ENCODE measurements around the gene SAFB2.

SAFB2 gene

DNA sequence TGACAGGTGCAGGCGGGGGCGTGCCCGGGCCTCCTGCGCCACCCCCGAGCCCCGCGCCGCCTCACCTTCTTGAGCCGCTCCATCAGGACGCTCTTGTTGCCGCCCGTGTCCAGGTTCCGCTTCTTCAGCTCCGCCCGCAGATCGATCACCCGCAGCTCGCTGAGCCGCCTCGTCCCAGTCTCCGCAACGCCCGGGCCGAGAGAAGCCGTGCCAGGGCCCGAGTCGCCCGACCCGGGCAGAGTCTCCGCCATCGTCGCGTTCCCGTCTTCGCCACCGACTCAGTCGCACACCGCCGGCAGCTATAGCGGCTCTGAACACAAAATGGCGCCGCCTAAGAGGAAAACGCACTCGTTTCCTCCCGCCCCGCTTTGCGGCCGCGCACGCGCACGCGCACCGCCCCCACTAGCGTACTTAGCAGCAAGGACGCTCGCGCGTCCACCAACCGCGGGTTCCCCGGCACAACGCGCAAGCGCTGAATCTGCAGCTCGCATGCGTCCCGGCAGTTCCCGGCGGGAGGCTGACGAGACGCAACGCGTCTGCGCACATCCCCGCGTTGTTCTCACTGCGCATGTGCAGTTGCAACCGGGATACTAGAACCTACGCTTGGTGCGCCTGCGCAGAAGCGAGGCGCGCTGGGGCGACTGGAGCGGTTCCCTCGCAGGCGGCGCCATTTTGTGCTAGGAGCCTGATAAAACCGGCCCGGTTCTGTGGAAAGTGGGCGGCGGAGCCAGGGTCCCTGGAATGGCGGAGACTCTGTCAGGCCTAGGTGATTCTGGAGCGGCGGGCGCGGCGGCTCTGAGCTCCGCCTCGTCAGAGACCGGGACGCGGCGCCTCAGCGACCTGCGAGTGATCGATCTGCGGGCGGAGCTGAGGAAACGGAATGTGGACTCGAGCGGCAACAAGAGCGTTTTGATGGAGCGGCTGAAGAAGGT, at the start of gene SAFB2, which contains the start of gene SAFB:
Gene SAFB2 (minus strand): TSS at position 312 of the 932 bp plus-strand sequence. CDS start 61 bp downstream, at position 251.
Gene SAFB (plus strand): TSS at position 619 of the 932 bp plus-strand sequence. CDS start 123 bp downstream, at position 742.
- peak; percentile 99 for DNase-seq

DNA sequence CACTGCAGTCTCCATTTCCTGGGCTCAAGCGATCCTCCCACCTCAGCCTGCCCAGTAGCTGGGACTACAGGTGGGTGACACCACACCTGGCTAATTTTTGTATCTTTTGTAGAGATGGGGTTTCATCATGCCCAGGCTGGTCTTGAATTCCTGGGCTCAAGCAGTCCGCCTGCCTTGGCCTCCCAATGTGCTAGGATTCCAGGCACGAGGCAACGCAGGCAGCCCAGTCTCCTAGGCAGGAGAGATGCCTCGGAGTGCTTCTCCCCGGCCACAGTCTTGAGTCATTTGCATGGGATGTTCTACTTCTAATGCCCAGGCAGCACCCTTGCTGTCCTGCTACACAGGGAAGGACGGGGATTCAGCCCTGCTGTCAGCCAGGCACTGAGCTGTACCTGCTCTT, 49.0 kb upstream of the SAFB2 start:
- DNase-seq, result no peak

DNA sequence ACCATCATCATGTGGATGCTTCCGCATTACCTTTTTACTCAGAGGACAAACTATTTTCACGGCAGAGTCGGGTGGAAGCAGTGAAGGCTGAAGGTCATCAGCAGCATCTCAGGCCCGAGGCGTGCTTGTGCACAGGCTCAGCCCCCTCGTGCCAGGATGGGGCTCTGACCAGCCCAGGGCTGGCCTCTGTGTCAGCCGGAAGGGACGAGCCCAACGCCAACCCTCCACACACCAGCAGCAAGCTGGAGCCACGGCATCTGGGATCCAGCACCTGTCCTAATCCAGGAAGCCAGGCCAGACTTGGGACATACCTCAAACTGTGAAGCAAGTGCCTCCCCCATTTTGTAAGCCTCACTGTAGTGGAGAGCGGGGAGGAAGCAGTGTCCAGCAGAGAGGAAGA, 46.6 kb upstream of the SAFB2 start:
- DNase-seq, result no peak

DNA sequence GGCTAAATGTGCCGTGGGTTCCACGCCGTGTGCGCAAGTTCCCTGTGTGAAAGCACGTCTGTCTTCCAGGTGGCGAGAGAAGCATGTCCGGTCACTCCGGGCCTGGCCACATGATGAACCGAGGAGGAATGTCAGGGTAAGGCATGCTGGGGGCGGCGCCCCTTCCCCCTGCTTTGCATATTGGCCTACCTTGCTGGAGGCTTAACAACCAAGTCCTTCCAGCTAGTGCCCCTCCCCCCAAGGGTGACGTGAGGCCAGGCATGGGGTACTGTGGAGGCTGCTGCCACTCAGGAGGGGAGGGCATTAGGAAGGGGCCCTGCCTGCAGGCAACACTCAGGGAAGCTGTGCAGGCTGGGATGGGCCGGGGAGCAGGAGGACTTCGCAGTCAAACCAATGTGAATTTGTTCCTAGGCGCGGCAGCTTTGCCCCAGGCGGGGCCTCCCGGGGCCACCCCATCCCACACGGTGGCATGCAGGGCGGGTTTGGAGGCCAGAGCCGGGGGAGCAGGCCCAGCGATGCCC, 45.2 kb upstream of the SAFB2 start:
- no peak for DNase-seq

DNA sequence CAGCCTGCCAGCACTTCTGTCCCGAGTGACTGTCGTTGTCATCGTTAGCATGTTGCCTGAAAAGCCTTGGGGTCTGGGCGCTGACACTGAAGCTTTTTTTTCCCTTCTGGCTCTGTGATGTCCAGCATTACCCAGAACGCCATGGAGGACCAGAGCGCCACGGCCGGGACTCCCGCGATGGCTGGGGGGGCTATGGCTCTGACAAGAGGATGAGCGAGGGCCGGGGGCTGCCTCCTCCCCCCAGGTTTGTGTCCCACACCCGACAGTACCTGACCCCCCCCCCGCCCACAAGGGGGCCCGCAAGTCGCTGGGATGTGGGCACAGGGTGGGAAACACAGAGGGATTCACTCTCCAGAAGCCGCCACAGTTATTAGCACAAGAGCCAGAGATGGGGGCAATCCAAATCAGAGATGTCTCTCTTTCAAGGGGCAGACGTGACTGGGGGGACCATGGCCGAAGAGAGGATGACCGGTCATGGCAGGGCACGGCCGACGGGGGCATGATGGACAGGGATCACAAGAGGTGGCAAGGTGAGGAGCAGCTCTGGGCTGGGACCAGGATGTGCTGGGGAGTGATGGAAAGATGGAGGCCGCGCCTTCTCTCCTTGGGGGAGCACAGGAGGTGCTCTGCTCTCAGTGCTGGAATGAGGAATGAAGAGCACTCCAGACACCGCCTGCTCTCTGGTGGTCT, 44.5 kb upstream of the SAFB2 start:
- DNase-seq, result no peak

DNA sequence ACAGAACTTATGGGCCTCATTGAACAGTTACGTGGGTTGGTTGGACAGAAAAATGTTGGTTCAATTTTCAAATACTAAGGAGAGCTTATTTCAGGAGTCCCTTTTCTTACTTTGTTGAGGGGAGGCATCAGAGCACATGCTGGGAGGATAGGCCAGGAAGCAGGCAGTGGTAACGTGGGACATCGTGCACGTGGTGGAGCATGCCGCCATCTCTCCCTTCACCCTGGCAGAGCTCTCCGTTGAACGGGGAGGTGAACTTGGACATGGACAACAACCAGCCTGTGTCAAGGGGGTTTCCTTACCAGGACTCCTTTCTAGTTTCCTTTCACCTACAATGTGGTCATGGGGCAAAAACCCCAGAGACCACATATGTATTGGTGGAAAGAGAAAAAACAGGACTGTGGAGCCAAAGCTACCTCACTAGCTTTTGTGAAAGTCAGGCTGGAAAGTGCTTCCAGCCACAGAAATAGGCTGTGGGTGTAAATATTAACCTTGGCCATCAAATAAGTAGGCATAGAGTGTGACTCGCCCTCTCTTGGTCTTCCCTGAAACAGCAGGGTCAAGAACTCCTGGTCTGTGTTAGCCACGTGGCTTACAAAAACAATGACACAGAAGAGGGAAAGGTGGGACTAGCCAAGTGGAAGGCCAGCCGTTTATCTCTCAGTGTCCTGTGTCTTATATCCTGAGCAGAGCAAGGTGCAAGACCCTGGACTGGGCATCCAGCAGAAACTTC, 43.4 kb upstream of the SAFB2 start:
- DNase-seq, result no peak

DNA sequence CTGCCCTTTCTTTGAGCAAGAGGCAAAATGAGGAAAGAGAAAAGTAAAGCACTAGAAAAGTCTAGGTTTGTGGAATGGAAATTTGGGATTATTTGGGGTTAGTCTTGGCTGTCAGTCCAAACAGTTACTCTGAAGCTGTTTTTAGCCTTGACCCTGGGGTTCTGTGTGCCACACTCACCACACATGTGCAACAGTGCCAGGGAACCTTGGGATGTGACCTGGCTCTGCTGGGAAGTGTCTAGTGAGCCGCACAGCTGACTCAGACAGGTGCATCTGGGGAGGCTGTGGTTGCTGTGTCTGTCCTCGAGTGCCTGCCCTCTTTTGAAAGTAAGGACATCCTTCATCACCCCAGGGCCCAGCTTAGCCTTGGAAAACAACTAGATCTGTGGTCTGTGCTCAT, 41.9 kb upstream of the SAFB2 start:
- DNase-seq, result no peak

DNA sequence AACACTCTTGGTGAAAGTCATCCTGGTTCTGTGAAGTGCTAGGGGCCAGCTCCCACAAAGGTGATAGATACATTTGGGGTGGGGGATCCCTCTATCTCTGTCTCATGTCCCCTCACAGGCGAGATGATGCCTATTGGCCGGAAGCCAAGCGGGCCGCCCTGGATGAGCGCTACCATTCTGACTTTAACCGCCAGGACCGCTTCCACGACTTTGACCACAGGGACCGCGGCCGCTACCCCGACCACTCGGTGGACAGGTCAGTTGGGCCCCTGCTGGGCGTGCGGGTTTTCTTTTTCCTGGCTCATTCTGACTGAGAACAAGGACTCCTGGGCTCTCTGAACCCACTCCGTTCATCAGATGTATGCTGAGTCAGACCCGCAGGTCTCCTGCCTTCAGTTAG, 41.3 kb upstream of the SAFB2 start:
- no peak for DNase-seq

DNA sequence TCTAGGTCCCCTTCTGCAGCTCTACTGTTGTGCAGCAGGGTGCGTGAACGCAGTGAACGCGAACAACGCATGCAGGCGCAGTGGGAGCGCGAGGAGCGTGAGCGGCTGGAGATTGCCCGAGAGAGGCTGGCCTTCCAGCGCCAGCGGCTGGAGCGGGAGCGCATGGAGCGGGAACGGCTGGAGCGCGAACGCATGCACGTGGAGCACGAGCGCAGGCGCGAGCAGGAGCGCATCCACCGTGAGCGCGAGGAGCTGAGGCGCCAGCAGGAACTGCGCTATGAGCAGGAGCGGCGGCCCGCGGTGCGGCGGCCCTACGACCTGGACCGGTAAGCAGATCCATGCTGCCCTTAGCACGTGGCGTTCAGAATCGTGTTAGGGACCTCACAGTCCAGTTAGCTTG, 38.9 kb upstream of the SAFB2 start:
- no peak for DNase-seq

DNA sequence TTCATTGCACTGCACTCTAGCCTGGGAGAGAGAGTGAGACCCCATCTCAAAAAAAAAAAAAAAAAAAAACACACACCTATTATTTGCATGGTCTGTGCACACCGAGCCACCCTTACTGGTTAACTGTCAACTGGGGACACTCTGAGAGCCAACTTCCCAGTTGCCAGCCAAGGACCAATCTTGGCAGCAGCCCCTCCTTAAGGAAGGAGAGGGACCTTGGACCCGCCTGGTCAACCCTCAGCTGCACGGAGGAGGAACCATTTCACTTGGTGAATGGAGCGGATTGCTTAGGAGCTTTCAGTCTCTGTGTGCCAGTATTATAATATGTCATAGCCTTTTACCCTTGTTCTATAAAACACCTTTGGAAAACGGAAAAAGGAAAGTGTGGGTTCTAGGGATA, 32.8 kb upstream of the SAFB2 start:
- DNase-seq, result no peak

DNA sequence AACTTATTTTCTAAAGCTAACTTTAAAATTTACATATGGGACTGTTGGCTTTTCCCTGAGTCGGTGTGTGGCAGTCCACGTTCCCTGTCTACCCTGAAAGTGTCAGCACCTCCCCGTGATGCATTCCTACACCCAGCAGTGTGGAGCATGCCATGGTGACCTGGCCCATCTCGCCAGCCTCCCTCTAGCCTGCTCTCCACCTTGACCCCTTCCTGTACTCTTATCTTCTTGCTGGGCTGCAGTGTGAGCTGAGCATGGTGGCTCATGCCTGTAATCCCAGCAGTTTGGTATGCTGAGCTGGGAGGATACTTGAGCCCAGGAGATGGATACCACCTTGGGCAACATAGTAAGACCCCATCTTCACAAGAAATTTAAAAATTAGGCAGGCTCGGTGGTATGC, 32.4 kb upstream of the SAFB2 start:
- no peak for DNase-seq

DNA sequence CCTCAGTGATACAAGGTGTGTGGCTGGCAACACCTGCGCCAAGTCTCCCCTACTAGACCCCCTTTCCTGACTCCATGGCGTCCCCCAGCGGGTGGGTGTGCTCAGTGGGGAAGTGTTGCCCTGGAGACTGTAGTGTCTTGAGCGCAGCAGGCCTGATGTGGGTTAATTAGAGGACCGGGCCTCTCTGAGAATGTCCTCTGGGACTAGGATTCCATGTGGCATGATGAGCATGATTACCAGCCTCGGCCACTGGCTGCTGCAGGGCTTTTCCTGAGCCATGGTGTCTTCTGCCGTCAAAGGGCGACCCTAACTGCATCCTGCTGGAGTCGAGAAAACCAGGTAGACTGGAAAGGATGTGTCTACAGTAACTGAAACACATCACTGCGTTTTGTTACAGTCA, 29.7 kb upstream of the SAFB2 start:
- no peak for DNase-seq

DNA sequence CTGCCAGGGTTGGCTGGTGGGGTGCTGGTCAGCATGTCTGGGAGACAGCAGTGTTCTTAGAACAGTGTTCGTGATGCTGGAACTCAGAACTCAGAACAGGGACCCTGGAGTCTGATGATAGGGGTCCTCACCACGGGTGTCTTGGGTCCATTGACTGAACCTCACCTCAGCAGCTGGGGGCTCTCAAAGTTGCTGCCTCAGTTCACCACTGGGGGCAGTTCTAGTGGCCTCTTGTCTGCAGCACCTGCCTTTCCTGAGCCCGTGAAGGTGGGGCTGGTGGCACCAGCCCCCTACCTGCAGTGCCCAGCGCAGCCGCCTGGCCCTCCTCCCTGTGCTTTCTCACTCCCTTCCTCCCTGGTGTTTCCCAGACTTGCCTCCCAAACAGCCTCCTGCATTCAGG, 28.8 kb upstream of the SAFB2 start:
- no peak for DNase-seq

DNA sequence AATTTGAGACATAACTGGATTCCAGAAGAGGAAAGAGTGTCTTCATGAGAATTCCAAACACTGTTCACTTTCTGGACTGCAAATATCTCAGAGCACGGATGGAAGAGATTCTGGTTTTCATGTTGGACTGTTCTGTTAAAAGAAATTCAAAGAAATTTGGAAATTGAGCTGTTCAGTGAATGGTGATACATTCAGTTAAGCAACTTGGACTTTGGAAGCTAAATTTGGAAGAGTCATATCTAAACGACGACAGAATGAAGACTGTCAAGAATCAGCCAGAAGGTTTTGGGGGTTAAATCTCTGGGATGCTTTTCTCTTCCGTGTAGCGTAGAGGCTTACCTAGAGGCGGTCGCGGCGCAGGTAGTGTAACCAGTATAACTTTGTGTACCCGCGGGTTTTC, 25.9 kb upstream of the SAFB2 start:
- DNase-seq, result no peak

DNA sequence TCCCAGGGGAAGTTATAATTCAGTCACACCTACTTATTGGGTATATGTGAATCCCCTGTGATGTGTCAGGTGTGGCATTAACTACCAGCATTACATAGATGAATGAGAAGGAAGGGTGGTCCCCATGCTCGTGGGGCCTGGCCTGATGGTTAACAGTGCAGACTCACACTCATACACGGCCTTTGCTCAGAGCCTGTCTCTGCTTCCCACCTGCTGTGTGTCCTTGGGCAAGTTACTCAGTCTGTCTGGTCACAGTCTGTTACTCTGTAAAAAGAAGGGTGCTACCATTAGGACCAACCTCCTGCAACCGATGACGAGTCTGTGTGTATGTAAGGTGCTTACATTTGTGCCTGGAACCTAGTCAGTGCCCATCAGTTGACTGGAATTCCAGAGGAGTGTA, 24.1 kb upstream of the SAFB2 start:
- DNase-seq, result no peak

DNA sequence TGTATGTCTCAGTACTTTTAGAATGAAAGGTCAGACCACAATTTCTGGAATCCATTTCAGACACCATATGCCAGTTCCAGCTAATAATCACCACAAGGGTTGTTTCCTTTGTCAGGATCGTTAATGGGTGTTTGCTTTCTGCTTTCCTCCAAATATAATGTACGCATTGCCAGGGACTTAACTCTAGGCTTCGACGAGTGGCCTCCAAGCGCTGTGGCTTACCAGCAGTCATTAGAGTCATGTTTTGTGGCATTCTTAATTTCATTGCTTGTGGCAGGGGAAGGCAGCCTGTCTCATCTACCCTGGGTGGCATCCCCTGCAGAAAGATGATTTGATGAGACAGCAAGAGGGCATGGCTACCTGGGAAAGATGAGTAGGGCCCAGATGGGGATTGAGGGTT, 22.8 kb upstream of the SAFB2 start:
- no peak for DNase-seq

DNA sequence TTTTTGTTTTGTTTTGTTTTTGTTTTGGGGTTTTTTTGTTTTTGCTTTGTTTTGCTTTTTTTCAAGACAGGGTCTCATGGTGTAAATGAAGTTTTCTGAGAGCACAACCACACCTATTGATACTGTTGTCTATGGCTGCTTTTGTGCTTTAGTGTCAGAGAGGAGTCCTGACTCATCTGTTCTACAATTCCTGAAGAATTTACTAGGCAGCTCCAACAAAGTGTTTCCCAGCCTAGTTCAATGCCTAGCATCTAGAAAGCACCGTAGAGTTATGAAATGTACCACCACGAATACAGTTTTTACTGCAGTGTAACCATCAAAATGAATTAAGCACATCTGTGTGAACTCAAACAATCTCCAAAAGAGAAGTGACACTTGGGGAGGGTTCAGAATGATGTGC, 21.5 kb upstream of the SAFB2 start:
- no peak for DNase-seq

DNA sequence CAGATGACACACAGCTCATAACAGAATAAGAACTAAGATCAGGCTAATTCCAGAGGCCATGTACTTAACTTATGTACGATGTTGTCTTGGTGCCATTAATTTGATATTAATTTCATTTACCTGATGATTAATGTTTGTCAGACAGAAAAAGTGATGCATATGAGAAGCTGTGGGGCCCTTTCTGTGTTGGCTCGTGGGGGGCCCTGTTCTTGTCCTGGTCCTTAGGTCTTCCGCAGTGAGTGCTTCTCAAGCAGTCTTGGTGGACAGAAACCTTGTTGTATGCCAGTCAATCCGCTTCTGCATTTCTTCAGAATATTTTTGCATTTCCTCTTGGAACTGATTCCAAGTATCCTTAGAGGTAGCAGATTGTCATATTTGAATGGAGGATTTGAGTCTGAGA, 20.5 kb upstream of the SAFB2 start:
- DNase-seq, result no peak

DNA sequence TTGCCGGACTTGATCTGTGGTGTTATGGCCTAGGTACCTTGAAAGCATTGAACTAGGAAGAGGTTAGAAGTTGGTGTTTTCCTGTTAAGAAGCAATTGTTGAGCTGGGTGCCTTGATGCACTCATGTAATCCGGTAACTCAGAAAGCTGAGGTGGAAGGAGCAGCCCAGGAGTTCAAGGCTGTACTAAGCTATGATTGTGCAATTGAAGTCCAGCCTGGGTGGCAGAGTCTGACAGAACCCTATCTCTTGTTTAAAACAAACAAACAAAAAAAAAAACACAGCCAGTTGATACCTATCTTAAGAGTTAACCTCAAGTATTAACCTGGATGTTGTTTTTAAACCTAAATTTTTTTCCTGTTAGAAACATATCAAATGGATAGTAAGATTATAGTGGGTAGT, 19.6 kb upstream of the SAFB2 start:
- no peak for DNase-seq

DNA sequence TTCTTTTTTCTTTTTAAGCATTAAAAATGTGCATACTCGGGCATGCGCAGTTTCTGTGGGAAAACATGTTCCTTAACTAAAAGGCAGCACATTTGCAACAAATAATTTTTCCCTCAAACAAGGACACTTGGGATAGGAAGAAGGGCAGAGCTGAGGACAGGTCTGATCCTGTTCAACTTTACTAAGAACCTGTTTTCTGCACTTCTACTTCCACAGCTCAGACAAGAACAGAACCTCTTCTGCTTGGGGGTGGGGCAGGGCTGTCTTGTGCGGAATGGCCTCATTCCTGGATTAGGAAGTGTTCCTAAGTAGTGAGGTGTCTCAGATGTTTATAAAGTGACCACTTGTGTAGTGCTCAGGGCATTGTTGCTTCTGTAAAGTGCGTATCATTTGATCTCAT, 18.6 kb upstream of the SAFB2 start:
- DNase-seq, result no peak

DNA sequence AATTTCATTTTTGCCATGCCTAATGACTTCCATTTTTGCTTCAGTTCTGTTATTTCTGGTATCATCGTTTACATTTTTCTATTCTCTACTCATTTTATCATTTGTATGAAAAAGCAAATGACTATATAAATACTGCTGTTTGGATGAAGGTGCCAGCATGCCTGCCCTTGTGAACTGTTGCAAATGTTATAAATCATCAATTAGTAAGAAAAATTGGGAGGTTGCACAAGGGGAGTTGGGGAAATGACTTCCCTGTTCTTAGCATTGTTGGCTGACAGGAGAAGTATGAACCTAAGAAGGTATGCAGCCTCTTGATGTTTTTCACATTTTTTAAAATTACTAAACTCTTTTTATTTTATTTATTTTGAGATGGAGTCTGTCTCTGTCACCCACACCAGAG, 15.4 kb upstream of the SAFB2 start:
- DNase-seq, result no peak

DNA sequence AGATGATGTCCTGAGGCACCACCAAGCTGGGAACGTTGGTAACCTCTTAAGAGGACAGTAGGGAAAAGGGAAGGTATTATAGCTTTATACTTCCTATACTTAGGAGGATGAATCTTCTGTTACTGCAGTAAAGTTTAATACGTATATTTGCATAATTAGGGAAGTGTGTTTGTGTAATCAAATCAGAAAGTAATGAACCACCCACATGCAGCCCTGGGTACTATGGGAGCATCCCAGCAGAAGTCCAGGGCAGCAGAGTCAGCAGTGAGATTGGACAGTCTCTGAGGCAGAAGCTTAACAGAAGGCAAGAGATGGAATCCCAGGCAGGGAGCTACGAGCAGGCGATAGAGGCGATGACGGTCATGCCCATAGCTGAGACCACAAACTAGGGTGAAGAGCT, 12.9 kb upstream of the SAFB2 start:
- no peak for DNase-seq

DNA sequence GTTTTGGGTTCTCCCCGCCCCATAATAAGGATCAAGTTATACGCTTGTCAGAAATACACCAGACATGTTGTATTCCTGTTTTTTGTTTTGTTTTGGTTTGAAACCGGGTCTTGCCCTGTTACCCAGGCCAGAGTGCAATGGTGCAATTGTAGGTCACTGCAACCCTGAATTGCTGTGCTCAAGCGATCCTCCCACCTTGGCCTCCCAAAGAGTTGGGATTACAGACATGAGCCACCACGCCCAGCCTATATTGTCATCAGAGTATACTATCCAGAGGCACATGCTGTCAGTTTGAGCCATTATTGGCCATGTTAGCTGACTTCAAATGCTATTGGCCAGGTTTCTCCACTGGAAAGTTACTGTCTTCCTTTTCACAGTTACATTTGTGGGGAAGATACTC, 10.1 kb upstream of the SAFB2 start:
- DNase-seq, result no peak

Data from midbrain (tissue), 1 donor.